GM21786 (cell line): ENCODE measurements around the gene ARL13B.
"Not testable (repeated sequence)": the region's sequence is repeated elsewhere in the genome, so short reads cannot be mapped to it uniquely, and the experiment has no call there.

Source experiments
- ATAC-seq: cut with Tn5 transposase; IDR thresholded peaks from one replicate; pipeline ENCODE4 v1.9.1; 2021; ENCODE audit not compliant: unreplicated experiment

The ARL13B gene

DNA sequence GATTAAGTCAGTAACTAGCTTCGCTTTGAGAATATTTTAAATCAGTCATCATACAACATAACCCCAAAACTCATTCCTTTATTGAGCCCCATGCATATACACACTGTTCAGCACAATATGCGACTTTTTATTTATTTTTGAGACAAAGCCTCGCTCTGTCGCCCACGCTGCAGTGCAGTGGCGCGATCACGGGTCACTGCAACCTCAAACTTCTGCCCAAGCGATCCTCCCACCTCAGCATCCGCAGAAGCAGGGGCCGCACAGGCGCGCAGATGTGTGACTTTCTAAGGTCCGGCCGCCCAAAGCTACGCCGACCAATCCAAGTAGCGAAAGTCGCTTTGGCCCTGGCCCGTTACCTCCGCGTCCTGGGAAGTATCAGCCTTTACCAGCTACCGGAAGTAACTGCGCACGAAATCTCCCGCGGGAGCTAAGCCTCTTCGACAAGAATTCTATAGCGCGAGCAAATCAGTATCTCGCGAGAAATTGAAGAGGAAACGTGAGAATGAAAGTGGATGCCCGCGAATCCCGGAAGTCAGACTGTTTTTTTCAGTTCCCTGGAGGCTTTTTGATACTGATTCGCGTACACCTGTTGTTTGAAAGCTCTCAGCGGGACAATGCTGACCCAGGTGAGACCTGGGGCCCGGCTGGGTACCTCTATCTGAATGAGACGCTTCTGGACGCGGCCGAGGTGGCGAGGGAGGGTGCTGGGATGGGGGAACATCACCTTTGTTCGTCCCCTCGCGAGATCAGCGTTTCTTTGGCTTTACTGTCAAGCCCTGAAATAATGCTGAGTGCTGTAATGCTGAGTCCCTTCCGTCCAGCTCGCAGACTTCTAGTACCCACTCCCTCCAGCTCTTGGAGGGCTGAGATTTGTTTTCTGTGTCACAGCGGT, 82.8 kb downstream of the ARL13B start, which contains the start of the genes DHFR2 and NSUN3:
TSS of gene DHFR2 (minus strand) at position 404 of the 892 bp plus-strand sequence. CDS start 1,405 bp downstream, outside the sequence.
TSS of gene NSUN3 (plus strand) at position 549 of the 892 bp plus-strand sequence. CDS start at position 615, 66 bp downstream.
- ATAC-seq, result peak; percentile 94

DNA sequence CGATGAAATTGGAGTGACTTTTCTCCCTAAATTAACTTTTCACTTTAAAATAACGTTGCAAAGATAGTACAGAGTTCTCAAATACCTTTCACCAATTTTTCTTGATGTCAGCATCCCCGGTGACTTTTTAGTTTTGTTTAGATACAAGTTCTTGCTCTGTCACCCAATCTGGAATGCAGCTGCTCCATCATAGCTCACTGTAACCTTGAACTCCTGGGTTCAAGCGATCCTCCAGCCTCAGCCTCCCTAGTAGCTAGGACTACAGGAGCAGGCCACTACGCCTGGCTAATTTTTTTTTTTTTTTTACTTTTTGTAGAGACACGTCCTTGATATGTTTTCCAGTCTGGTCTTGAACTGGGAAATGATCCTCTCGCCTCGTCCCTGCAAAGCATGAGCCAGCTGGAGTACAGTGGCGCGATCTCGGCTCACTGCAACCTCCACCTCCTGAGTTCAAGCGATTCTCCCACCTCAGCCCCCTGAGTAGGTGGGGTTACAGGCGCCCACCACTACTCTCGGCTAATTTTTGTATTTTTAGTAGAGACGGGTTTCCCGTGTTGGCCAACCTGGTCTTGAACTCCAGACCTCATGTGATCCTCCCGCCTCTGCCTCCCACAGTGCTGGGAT, 83.7 kb downstream of the ARL13B start:
- no peak for ATAC-seq

DNA sequence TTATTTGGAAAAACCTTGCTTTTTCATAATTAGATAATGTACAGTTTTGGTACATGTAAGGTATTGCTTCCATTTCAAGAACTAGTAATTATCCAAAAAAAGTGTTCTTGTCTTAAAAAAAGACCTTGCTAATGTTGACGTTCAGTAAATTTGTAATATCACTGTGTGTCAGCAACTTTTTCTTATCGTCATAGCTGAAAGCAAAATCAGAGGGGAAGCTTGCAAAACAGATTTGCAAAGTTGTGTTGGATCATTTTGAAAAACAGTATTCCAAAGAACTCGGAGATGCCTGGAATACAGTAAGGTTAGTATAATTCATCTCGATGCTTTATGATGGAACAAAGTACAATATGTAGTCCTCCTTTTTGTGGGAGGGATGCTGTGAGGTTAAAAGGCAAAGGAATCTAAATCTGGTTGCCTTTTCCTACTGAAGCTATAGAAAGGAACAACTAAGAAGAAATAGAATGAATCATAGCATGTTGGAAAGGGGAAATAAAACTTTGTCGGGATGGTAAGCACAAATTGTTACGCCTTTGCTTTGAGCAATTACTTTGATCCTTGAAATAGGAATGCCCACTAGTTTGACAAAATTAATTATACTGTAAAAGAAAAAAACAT, 84.4 kb downstream of the ARL13B start:
- ATAC-seq, result no peak

DNA sequence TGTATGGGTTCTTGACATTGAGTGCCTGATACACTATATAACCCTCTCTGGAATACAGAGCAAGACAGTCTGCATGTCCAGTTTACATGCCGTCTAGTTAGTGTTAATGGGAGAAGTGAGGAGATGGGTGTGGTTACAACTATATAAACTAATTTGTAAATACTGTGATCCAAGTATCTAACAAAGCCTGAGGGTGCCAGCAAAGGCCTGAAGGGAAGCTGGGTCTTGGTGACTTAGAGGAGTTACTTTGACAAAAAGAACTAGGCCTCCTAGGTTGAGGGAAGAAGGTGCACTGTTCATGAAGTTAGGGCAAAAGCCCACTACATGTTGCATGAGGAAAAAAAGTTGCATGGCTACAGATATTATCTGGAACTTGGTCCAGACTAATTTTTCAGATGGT, 85.2 kb downstream of the ARL13B start:
- ATAC-seq, result no peak

DNA sequence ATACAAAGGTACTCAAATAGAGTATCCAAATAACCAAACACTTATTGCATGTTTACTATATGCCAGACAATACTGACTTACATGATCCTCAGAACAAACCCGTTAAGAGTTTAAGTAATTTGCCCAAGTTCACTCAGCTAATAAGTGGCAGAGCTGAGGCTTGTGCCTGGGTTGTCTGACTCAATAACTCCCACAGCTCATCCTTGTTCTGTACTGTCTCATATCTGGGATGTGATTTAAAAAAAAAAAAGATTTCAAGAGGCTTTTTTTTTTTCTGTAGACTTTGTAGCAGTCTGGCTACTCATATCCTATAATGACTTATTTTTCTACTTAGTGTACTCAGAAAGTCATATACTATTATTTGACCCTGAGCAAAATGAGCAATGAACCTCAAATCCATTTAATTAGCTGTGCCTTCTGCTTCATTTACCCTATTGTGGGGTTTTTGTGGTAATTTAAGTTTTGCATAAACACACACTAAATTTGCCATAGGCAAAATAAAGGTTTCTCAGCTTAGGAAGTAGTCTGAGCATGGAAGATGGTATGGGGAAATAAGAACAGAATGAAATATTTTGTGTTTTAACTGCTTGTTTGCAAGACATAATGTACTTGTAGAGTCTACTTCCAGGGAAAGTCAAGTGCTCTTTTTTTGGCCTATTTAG, 86.0 kb downstream of the ARL13B start:
- ATAC-seq, result no peak

DNA sequence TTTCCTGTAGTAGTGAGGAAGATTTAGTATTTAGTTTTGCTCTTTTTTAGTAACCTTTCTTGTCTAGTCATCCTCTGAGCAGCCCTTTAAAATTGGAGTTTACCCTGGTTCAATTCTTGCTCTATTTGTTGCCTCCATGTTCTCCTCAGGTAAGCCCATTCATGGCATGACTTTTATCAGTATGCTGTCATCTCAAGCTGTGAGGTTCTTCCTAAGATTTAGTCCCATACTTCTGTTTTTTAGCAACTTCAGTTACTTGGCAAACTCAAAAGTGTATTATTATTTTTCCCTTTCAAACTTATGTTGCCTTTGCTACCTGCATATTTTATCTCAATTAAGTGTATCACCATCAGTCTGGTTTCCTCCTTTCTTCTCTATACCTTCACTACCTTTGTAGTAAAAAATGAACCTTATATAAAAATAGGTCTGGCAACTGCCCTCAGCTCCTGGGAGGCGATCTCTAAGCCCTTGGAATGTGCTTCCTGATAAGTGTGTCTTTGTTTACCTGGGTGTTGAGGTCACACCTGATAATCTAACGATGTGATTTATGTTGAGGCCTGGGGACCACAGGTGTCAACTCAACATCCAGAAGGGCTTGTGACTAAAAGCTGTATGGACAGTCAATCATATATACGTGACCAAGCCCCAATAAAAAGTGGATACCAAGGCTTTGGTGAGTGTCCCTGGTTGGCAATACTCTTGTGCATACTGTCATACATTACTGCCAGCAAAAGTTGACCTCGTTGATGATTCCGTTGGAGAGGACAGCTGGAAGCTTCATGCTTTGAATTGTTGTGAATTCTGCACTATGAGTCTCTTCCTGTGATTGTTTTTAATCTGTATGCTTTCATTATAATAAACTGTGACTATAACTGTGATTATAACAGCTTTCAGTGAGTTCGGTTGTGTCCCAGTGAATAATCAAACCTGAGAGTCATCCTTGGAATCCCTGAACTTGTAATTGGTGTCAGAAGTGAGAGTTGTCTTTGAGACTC, 86.8 kb downstream of the ARL13B start:
- no peak for ATAC-seq

DNA sequence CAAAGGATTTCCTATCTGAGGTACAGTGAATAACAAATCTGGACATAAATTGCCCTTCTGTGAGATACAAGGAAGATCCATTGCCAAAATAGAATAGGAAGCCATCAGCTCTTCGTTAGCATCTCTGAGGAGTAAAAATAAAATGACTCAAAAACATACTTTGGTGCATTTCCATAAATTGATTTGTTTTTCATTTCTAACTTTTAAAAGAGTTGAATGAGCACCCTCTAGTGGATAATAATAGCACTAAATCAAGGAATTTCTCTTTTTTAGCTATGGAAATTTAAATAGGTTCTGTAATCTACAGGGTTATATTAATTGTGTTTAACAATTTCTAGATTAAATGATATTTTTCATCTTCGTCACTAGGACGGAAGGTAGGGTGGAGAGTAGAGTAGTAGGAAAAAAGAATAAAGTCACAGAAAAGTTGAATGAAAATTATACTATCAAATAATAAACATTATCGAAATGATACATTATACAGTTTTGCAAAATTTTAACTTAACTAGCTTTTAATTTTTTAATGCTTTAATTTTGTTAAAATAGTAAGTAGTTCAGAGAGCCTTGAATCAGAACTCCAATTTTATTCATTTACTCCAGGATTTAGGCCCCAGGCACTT, 89.3 kb downstream of the ARL13B start:
- no peak for ATAC-seq

DNA sequence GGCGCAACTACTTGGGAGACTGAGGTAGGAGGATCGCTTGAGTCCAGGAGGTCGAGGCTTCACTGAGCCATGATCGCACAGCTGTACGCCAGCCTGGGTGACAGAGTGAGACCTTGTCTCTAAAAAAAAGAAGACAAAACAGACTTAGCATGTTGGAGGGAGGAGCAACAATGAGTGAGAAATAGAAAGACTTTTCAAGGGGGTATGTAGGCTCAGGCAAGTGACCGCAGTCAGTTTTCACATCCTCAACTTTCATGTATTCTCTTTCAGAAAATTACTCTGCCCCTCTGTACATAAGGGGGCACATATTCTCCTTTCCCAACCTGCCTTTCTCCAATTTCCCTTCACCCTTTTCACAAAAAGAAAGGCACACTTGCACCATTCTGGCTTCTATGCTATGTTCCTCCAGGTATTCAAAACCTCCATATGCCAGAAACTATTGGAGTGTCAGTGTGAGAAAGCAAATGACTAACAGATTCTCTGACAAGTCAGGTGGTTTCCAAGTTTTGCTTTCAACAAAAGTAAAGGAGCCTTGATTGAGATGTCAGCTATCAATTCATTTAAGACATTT, 90.5 kb downstream of the ARL13B start:
- peak; percentile 70 for ATAC-seq

DNA sequence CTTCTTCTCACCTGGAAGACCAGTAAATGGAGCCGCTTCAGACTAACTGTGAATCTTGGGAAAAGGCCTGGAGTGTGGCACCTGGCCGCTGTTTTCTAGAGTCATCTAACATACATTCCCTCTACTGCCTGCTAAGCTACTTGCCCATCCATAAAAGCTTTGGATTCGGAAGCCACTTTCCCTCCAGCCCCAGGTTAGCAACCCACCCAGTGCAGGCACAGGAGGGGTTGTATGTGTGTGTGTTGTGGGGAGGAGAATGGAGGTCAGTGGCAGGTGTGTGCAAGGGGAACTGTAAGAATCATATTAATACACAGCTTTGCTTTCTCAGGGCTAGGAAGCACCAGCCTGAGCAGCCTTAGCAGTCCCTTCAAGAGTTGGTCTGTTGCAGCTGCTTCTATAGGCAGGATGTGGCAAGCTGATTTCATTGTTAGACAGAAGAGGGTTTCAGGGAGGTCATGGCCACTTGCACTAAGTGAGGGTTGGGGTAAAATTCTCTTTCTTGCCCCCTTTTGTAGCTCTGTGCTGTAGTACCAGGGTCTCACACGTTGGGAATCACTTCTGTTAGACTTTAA, 91.8 kb downstream of the ARL13B start:
- peak; percentile 84 for ATAC-seq

DNA sequence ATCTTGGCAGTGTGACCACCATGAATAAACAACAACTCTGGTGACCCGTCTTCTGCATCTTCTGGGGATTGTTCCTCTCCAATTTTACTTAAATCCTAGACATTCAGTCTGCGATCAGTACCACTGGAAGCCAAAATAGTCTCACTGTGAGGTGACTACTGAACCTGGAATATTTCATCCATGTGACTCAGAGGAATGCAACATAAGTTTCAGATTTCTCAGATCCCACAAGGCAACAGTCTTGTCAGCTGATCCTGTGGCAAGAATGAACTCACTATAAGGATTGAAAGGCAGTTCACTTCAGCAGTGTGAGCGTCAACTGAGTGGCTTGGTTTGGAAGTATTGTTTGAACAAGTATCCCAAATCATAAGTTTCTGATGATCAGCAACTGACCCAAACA, 96.1 kb downstream of the ARL13B start:
- ATAC-seq, result no peak

DNA sequence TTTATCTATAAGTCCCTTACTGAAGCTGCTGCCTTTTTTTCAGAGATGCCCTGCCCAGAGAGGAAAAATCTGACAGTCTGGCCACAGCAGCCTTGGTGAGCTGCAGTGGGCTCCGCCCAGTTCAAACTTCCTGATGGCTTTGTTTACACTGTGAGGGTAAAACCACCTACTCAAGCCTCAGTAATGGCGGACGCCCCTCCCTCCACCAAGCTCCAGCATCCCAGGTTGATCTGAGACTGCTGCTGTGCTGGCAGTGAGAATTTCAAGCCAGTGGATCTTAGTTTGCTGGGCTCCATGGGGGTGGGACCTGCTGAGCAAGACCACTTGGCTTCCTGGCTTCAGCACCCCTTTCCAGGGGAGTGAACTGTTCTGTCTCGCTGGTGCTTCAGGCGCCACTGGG, 100.6 kb downstream of the ARL13B start:
- not testable (repeated sequence) for ATAC-seq

DNA sequence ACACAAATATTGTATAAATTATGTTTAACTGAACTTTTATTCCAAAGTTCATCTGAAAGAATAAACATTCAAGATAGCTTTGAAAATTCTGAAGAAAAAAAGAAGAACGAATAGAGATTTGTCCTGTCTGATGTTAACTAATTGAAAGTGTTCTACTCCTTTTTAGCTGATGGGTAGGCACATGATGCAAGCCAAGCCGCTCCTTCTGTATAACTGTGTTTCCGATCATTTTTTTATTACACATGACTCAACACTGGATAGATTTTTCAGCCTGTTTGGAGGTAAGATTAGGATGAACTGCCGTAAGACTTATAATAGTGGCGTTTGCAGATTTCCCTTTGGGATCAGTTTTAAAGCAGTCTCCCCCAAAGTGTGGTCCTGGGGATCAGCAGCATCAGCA, 101.9 kb downstream of the ARL13B start:
- no peak for ATAC-seq

DNA sequence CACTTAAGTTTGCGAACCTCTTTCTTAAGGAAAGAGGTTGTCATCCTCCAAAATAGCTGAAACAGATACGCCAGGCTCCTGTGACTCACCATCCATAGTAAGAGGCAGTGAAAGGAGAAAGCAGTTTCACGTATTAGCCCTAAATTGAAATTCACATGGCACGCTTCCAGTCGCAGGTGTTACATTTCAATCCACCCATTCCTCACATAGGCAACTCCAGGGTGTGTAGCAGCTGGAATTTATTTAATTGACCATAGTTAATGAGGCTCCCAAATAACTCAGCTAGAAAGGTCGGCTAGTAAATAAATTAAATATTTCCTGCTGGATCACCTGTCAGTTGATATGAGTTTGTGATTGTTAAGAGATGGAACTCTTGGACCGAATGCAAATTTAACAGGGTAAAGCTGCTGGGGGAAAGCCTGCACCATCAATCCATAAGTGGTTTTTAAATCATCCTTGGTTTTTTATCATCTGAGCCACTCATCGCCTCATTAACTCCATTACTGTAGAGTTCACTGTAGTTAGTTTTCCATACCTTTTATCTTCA, 102.5 kb downstream of the ARL13B start:
- ATAC-seq, result no peak

DNA sequence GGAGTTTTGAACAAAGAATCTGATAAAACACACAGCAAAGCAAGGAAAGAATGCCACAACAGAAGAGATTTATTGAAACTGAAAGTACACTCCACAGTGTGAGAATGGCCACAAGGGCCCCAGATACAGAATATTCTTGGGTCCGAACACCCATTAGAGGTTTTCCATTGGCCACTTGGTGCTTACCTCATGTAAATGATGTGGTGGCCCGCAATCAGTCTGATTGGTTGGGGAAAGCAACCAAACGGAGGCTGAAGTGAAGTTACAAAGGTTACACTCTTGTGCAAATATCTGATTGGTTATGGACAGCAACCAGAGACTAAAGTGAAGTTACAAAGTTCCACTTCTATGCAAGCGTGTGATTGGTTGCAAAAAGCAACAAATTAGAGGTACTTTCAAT, 103.3 kb downstream of the ARL13B start:
- ATAC-seq, result peak; percentile 66

DNA sequence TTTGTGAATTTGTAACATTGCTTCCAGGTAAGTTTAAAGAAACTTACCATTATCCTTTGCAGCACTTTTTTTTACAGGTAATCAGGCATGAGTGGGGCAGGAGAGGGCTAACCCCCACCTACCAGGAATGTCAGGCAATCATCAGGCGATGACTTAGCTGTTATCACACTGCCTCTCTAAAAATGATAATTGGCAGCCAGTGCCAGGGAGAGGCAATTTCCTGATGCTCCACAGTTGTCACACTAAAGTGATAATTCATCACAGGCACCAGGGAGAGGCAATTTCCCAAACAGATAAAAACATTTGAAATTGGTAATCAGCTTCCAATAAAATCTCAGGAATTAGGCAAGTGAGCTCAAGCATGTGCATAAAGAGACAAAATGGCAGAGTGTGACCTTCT, 109.2 kb downstream of the ARL13B start:
- ATAC-seq, result no peak

DNA sequence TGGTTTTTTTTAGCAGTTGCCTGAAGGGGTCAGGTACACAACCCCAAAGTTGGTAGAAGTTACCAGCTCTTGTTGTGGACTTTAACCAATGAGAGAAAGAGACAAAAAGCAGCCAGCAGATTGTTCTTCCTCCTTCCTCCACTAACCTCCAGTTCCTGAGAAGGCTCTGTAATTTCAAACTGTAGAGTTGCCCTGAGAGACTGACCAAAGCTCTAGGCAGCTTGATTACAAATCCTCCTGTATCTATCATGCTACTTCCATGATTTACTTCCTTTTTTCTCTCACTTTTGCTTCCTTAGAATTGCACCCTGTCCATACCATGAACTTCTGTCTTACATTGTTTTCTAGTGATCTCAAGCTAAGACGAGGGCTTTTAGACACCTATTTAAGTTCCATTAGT, 112.1 kb downstream of the ARL13B start:
- no peak for ATAC-seq

DNA sequence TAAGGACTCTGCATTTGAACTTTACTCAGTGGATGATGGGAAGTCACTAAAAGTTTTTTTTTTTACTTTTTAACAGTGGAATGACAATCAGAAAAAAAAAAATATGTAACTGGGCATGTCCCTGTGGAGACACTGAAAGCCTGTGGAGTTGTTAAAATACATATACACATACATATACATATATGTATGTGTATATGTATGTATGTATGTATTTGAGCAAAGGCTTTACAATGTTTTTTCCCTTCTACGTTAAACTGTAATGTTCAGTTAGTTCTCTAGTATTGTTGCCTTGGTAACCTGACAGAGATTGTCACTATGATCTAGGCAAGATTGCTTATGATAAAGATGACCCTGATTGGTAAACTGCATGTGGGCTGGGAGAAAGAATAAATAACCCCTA, 113.2 kb downstream of the ARL13B start:
- no peak for ATAC-seq

DNA sequence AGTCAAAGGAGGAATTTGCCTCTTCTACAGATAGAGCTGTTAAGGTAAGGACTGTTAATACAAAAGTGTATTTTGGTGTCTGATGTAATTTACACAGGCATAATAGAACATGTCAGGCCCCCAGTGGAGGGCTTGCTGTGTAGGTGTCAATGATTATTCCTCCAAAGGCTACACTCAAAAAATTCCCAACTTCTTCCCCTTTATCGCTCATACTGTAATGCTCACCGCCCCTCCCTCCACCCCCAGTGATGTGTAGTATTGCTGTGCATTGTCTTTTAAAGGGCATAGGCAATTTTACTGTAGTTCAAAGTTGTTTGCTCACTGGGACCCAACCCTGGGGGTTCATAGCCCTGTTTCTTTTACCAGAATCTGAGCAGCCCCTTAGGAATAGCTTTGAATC, 115.2 kb downstream of the ARL13B start:
- ATAC-seq, result no peak

DNA sequence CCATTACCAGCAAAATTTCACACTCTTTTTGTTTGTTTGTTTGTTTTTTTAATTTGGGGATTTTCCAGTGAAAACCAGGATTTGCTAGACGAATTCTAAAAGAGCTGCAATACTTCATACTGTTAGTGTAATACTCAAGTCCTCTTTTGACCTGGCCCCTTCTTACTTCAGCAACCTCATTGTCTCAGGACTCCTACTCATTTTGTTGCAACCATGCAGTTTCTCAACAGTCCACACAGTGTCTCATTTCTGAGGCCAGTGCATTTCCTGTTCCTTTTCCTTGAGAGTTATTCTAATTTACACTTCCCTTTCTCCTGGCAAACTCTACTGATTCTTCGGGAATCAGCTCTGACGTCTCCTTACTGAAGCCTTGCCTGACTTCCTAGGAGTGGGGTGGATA, 118.5 kb downstream of the ARL13B start:
- no peak for ATAC-seq
